KMS-11 (cell line): Measurements from ENCODE around the gene ADAMTSL2.

Experiments used
- H2AFZ ChIP-seq: fragments of 200-600 bp; sonication (generic); 2 replicates; pipeline ENCODE4 v1.6.1; 2016; ENCODE audit warnings: antibody characterized with exemption, mixed run types, low read depth
- H3K27ac ChIP-seq: fragments of 200-600 bp; sonication (generic); 2 replicates; pipeline ENCODE4 v1.6.1; 2016; ENCODE audit warnings: mild to moderate bottlenecking, mixed run types
- H3K27me3 ChIP-seq: fragments of 200-600 bp; sonication (generic); 2 replicates; pipeline ENCODE4 v1.6.1; 2017; ENCODE audit warnings: mild to moderate bottlenecking, low read depth, mixed run types, moderate library complexity; ENCODE audit not compliant: insufficient read depth
- H3K36me3 ChIP-seq: fragments of 200-600 bp; sonication (generic); 2 replicates; pipeline ENCODE4 v1.6.1; 2017; ENCODE audit warnings: mild to moderate bottlenecking, mixed run types; ENCODE audit not compliant: insufficient read depth
- H3K4me1 ChIP-seq: fragments of 200-600 bp; sonication (generic); 2 replicates; pipeline ENCODE4 v1.6.1; 2016; ENCODE audit warnings: mild to moderate bottlenecking, low read depth, mixed run types; ENCODE audit not compliant: poor library complexity, severe bottlenecking
- H3K4me2 ChIP-seq: fragments of 200-600 bp; sonication (generic); 2 replicates; pipeline ENCODE4 v1.7.0; 2016; ENCODE audit warnings: mild to moderate bottlenecking, mixed run types
- H3K4me3 ChIP-seq: fragments of 200-600 bp; sonication (generic); IDR thresholded peaks from 2 replicates; pipeline ENCODE4 v1.6.1; 2017; ENCODE audit warnings: low read depth, low read length, mixed read lengths; ENCODE audit not compliant: insufficient read depth
- H3K79me2 ChIP-seq: fragments of 200-600 bp; sonication (generic); 2 replicates; pipeline ENCODE4 v1.6.1; 2016; ENCODE audit warnings: low read depth, mixed run types; ENCODE audit not compliant: insufficient read depth
- H3K9ac ChIP-seq: fragments of 200-600 bp; sonication (generic); 2 replicates; pipeline ENCODE4 v1.6.1; 2016; ENCODE audit warnings: mild to moderate bottlenecking, mixed run types
- H4K20me1 ChIP-seq: fragments of 200-600 bp; sonication (generic); 2 replicates; pipeline ENCODE4 v1.6.1; 2016; ENCODE audit warnings: mild to moderate bottlenecking, mixed run types; ENCODE audit not compliant: insufficient read depth
- CTCF ChIP-seq: fragments of 200-600 bp; sonication (generic); conservative IDR thresholded peaks from 2 replicates; pipeline ENCODE4 v1.6.1; 2017; ENCODE audit warnings: low read depth, mild to moderate bottlenecking, antibody characterized with exemption, low read length, moderate library complexity, mixed read lengths

The ADAMTSL2 gene

GRCh38 chr9:133534346-133535291, at the start of gene ADAMTSL2:
Gene ADAMTSL2, plus strand, starts transcription at chr9:133534704. Its CDS starts 2,009 bp downstream, at chr9:133536713.
- Histone ChIP-seq H3K36me3 (no peaks in the 10 kb centered on the region), H2AFZ (no peak within 1 kb of the TSS), H3K79me2 (no peaks in the 10 kb centered on the region), H4K20me1 (no peaks in the 10 kb centered on the region), H3K4me1 (no peaks in the 10 kb centered on the region), H3K27ac (no peak within 1 kb of the TSS), H3K9ac (no peak within 1 kb of the TSS), H3K4me2 (no peak within 1 kb of the TSS), H3K27me3 (peaks cover 91% of the 10 kb centered on the region), H3K4me3 (no peak within 1 kb of the TSS)
- no peak for TF ChIP-seq CTCF

- no peak for TF ChIP-seq CTCF
- Histone ChIP-seq H3K9ac (no peak overlapping the region), H3K27ac (no peak overlapping the region), H3K27me3 (peaks cover 74% of the 10 kb centered on the region), H3K36me3 (no peaks in the 10 kb centered on the region), H4K20me1 (no peaks in the 10 kb centered on the region), H3K4me3 (no peak overlapping the region), H2AFZ (peak overlapping the region; percentile 68), H3K79me2 (no peaks in the 10 kb centered on the region), H3K4me2 (peak overlapping the region; percentile 62), H3K4me1 (no peaks in the 10 kb centered on the region)
Measured at GRCh38 chr9:133485531-133486260, 48.8 kb upstream of the ADAMTSL2 start.

- Histone ChIP-seq H3K4me2 (no peak overlapping the region), H3K27me3 (peaks cover 76% of the 10 kb centered on the region), H3K27ac (no peak overlapping the region), H3K36me3 (no peaks in the 10 kb centered on the region), H4K20me1 (no peaks in the 10 kb centered on the region), H3K4me3 (no peak overlapping the region), H3K9ac (no peak overlapping the region), H3K4me1 (no peaks in the 10 kb centered on the region), H3K79me2 (no peaks in the 10 kb centered on the region), H2AFZ (no peak overlapping the region)
- no peak for TF ChIP-seq CTCF
Measured at GRCh38 chr9:133487331-133487725, 47.2 kb upstream of the ADAMTSL2 start.

GRCh38 chr9:133488686-133489252, 45.7 kb upstream of the ADAMTSL2 start:
- TF ChIP-seq CTCF: no peak
- Histone ChIP-seq H3K27ac (no peak overlapping the region), H3K9ac (no peak overlapping the region), H2AFZ (no peak overlapping the region), H3K27me3 (peaks cover 73% of the 10 kb centered on the region), H3K4me2 (no peak overlapping the region), H3K36me3 (no peaks in the 10 kb centered on the region), H3K4me3 (no peak overlapping the region), H3K79me2 (no peaks in the 10 kb centered on the region), H3K4me1 (no peaks in the 10 kb centered on the region), H4K20me1 (no peaks in the 10 kb centered on the region)
